Neuron (in vitro differentiated cells): Measurements from ENCODE around the gene IRF1.
"Not testable (repeated sequence)": the region's sequence is repeated elsewhere in the genome, so short reads cannot be mapped to it uniquely, and the experiment has no call there.

Experiments used
- H2AFZ ChIP-seq: one replicate; pipeline ENCODE4 v1.6.1; 2013; ENCODE audit warnings: low read depth, mild to moderate bottlenecking, inconsistent platforms, low read length, moderate library complexity
- H3K27me3 ChIP-seq: one replicate; pipeline ENCODE4 v1.6.1; 2013; ENCODE audit warnings: low read length; ENCODE audit not compliant: insufficient read depth
- H3K36me3 ChIP-seq: one replicate; pipeline ENCODE4 v1.6.1; 2013; ENCODE audit warnings: low read length; ENCODE audit not compliant: insufficient read depth
- H3K4me1 ChIP-seq: one replicate; pipeline ENCODE4 v1.6.1; 2013; ENCODE audit warnings: low read length; ENCODE audit not compliant: insufficient read depth
- H3K4me3 ChIP-seq: 2 replicates; pipeline ENCODE4 v1.5.1; 2013; ENCODE audit warnings: mild to moderate bottlenecking, low read length, moderate library complexity
- H3K9me3 ChIP-seq: one replicate; pipeline ENCODE4 v1.6.1; 2013; ENCODE audit warnings: low read length

The IRF1 gene

DNA sequence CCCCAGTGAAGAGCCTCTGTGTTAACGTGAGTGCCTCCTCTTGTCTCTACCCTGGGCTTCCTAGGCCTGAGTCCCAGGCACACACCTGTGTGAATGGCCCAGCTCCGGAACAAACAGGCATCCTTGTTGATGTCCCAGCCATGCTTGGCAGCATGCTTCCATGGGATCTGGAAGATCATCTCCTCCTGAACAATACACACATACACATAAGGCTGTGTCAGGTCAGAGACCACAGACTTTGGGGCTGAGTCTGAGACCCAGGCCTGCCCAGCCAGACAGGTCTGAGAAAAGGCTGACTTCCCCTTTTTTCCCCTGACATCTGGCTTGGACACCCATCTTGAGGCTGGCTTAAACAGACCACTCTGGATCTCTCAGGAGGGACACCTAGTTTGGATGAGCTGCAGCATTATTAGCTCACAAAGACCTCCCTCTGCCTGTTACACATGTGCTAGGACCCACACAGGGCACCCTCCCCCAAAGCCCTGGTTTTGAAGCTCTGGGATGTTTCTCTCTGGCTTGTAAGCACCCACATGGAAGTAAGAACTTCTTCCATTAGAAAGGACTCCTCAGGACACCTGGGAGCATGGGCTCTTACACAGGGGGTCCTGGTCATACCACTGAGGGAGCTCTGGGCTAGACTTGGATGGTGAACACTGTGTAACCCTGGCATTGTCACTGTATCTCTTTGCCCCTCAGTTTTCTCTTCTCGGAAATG lies 2.6 kb downstream of the IRF1 start:
- peaks cover 11% of the 10 kb centered on the region for H3K4me1 ChIP-seq
- H3K9me3 ChIP-seq, result no peaks in the 10 kb centered on the region
- H2AFZ ChIP-seq, result no peak overlapping the region
- peaks cover 35% of the 10 kb centered on the region for H3K36me3 ChIP-seq
- H3K27me3 ChIP-seq, result peaks cover 13% of the 10 kb centered on the region
- H3K4me3 ChIP-seq, result no peak overlapping the region

DNA sequence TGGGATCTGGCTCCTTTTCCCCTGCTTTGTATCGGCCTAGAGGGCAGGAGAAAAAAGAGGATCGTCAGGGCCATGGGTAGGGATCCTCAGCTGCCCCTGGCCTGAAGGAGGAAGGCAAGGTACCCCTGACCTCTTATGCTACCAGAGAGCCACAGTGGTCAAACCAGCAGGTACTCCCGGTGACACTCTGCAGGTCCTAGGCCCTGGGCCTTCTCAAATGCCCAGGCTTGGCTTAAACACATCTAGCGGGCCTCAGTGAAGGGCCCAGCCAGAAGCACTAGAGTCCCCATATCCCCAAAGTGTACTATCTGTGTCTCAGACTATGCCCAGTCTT lies 3.5 kb downstream of the IRF1 start:
- Histone ChIP-seq H3K4me3 (no peak overlapping the region), H2AFZ (no peak overlapping the region), H3K36me3 (peaks cover 35% of the 10 kb centered on the region), H3K9me3 (no peaks in the 10 kb centered on the region), H3K27me3 (peaks cover 8% of the 10 kb centered on the region), H3K4me1 (peaks cover 11% of the 10 kb centered on the region)

DNA sequence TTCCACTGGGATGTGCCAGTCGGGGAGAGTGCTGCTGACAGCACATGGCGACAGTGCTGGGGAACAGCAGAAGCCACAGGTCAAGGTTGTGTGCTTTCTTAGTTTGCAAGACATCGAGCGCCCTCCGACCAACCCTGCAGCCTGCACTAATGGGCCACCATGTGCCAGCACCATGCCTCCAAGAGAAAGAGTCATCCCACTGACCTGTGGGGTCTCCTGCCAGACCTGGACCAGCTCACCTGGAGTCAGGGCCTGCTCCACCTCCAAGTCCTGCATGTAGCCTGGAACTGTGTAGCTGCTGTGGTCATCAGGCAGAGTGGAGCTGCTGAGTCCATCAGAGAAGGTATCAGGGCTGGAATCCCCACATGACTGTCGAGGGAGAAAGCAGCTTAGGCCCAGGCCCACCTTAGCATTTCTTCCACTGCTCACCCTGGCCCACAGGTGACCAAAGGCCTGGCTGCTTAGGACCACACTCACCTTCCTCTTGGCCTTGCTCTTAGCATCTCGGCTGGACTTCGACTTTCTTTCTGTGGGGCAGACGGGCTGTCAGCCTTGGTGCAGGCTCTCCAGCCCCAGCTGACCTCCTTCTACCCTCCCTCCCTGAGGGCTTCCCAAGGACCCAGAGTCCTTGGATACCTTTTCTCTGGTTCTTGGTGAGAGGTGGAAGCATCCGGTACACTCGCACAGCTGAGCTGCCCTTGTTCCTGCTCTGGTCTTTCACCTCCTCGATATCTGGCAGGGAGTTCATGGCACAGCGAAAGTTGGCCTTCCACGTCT lies 4.1 kb downstream of the IRF1 start:
- H2AFZ ChIP-seq, result no peak overlapping the region
- H3K27me3 ChIP-seq, result peaks cover 2% of the 10 kb centered on the region
- peaks cover 11% of the 10 kb centered on the region for H3K4me1 ChIP-seq
- H3K4me3 ChIP-seq, result no peak overlapping the region
- H3K36me3 ChIP-seq, result peaks cover 35% of the 10 kb centered on the region
- no peaks in the 10 kb centered on the region for H3K9me3 ChIP-seq

DNA sequence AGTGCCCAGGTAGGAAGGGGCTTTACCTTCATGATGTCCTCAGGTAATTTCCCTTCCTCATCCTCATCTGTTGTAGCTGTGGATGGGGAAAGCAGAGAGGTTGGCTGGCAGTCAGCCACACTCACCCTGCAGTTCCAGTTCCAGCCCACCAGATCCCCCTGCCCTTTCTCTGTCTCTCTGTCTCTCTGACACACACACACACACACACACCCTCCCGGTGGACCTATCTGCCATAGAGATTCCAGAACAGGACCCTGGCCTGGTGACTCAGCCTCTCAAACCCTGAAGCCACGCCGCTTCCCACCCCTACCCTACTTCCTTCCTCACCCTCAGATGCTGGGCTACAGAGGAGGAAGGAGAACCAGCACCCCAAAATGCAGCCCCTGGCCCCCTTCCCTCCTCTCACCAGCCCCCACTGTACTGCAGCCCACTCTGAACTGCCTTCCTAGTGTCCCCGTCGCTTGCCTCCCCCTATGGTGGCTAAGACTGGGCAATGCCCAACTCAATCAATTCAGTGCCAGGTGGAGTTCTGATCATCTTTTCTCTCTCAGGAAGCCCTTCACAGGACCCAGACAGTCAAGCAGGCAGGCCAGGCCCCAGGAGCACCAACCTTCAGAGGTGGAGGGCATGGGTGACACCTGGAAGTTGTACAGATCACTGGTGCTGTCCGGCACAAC lies 4.8 kb downstream of the IRF1 start:
- no peak overlapping the region for H2AFZ ChIP-seq
- H3K9me3 ChIP-seq, result no peaks in the 10 kb centered on the region
- peaks cover 7% of the 10 kb centered on the region for H3K4me1 ChIP-seq
- H3K36me3 ChIP-seq, result peaks cover 35% of the 10 kb centered on the region
- no peak overlapping the region for H3K4me3 ChIP-seq
- H3K27me3 ChIP-seq, result no peaks in the 10 kb centered on the region

DNA sequence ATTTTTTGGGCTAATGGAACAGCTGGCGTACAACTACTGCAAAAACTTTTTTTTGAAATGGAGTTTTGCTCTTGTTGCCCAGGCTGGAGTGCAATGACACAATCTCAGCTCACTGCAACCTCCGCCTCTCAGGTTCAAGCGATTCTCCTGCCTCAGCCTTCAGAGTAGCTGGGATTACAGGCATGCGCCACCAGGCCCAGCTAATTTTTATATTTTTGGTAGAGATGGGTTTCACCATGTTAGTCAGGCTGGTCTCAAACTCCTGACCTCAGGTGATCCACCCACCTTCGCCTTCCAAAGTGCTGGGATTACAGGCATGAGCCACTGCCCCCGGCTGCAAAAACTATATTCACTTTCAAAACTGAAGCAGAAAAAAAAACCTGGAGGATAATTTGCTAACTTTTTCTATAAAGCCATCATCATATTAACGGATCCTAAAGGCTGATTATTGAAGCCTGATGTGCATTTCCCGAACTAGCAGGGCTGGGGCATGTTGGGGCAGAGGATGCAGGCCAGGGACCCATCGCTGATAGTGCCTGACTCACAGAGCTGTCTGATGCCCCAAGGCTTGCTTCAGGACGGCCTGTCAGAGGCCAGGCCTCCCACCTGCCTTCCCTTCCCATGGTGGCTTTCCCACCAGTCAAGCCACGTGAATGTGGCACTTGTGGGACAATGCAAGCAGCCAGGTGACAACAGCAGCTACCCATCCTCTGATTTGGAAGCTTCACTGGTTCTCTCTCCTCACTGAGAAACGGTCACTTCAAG lies 5.5 kb downstream of the IRF1 start:
- H3K27me3 ChIP-seq, H3K9me3 ChIP-seq, H3K4me3 ChIP-seq, H2AFZ ChIP-seq, H3K4me1 ChIP-seq: not testable (repeated sequence)
- H3K36me3 ChIP-seq, result peaks cover 35% of the 10 kb centered on the region

DNA sequence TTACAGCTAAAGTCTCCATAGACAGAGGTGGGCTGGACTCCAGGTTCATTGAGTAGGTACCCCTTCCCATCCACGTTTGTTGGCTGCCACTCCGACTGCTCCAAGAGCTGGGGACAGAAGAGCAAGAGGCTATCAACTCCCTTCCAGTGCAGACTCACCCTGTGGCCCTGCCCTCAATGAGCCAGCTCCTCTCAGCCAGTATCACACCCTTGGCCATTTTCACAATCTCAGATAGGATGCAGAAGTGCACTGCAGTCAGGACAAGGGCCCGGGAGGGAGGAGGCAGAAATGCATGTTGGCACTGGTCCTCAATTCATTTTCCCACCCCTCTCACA lies 6.2 kb downstream of the IRF1 start:
- Histone ChIP-seq H3K4me3 (no peak overlapping the region), H3K4me1 (no peaks in the 10 kb centered on the region), H3K27me3 (no peaks in the 10 kb centered on the region), H2AFZ (no peak overlapping the region), H3K9me3 (no peaks in the 10 kb centered on the region), H3K36me3 (peaks cover 35% of the 10 kb centered on the region)

DNA sequence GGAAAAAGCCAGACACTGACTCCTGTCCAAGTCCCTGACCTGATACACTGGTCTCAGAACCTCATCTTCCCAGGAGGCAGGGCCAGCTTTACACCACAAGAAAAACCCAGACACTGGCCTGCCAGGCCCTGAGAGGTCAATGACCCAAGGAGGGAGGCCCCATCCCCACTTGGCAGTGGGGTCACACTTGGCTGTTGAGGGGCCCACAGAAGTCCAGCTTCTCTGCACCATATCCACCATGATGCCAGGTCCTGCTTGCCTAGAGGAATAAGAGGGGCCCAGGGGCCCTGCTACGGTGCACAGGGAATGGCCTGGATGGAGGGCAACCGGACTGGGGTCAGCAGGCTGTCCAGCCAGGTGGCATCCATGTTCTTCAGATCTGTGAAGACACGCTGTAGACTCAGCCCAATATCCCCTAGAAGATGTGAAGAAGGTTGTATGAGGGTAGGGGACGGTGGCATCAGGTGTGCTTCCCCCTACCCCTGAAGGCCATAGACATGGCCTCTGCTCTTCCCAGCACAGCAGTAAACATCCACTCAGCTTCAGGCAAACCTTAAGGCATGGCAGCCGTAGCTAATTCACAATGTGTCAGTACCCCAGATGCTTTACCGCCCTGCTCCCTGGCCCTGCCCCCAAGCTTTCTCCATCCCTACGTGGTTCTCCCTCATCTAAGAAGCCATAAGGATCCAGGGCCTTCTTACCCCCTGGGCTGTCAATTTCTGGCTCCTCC lies 6.7 kb downstream of the IRF1 start:
- Histone ChIP-seq H3K9me3 (no peaks in the 10 kb centered on the region), H3K36me3 (peaks cover 35% of the 10 kb centered on the region), H2AFZ (no peak overlapping the region), H3K4me3 (no peak overlapping the region), H3K4me1 (no peaks in the 10 kb centered on the region), H3K27me3 (no peaks in the 10 kb centered on the region)

DNA sequence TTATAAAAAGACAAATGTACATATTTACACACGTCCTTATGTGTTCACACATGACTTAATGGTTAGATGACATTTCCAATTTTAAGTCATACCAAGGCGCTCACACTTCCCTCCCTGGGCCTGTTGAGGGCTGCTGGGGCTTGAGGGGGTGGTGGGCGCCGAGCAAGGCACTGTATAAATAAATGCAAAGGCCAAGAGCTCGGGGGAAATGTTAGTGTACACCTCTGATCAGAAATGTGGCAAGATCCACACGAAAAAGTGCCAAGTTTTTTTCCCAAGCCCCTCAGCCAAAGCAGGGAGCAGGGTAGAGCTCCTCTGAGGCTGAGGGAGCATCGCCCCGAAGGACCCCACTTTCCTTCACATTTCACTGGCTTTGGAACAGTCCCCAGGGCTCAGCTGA lies 7.5 kb downstream of the IRF1 start:
- Histone ChIP-seq H2AFZ (no peak overlapping the region), H3K27me3 (no peaks in the 10 kb centered on the region), H3K4me1 (no peaks in the 10 kb centered on the region), H3K9me3 (no peaks in the 10 kb centered on the region), H3K4me3 (no peak overlapping the region), H3K36me3 (peaks cover 35% of the 10 kb centered on the region)

DNA sequence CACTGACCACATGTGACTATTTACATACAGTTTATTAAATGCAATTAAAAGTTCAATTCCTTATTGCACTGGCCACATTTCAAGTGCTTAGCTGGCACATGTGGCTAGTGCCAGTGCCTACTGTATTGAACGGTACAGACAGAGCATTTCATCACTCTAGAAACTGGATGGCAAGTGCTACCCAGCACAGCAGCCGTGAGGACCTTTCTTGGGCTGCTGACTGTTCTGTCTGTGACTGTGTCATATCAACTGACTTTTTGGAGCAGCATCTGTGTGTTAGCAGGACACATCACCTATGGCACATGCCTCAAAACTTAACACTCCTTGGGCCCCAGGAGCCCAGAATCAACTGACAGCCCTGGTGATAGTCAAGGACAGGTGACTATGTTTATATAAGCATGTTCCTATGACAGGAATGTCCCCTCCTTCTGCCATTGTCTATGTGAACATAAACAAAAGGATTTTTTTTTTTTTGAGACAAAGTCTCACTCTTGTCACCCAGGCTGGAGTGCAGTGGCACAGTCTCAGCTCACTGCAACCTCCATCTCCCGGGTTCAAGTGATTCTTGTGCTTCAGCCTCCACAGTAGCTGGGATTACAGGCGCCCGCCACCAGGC lies 8.9 kb downstream of the IRF1 start:
- Histone ChIP-seq H3K4me3 (no peak overlapping the region), H3K27me3 (no peaks in the 10 kb centered on the region), H3K4me1 (no peaks in the 10 kb centered on the region), H2AFZ (no peak overlapping the region), H3K9me3 (no peaks in the 10 kb centered on the region), H3K36me3 (peaks cover 32% of the 10 kb centered on the region)

DNA sequence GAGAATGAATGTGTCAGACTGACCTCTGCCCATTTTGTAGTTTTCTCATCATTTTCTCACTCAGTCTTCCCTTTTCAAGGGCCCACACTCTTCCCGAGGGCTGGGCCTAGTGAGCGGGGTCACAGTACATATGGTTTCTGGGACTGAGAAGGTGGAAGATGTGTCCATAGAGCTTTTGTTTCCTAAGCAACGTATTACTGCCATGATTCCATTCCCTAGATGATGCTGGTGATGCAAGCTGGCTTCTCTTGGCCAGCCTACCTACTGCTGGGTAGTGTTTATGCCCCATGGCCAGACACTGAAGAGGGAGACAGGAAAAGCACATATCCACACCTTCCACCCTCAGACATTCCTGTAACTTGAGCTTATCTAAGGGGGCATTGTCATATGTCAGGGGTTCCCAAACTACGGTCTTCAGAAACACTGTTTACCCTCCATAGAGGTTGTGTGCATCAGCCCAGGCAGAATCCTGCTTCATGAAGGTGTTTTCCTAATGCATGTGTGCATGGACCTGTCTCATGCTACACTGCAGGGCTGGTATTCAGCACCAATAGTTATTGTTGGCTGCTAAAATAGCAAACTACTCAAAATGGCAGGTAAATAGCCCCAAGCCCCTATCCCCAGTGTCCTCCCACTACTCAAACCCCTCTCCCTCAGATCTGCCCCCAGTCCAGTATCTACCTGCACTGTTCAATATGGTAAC lies 9.5 kb downstream of the IRF1 start:
- Histone ChIP-seq H3K4me1 (no peaks in the 10 kb centered on the region), H3K27me3 (no peaks in the 10 kb centered on the region), H3K4me3 (no peak overlapping the region), H3K36me3 (peaks cover 26% of the 10 kb centered on the region), H3K9me3 (no peaks in the 10 kb centered on the region), H2AFZ (no peak overlapping the region)

DNA sequence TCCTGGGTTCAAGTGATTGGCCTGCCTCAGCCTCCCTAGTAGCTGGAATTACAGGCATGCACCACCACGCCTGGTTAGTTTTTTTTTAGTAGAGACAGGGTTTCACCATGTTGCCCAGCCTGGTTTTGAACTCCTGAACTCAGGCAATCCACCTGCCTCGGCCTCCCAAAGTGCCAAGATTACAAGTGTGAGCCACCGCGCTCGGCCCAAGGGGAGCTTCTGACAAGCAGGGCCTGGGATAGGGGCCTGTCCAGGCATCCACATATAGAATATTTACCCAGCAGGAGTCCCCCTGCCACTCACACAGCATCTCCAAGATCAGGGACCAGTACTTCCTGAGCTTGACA lies 10.1 kb downstream of the IRF1 start:
- H3K36me3 ChIP-seq, result peaks cover 21% of the 10 kb centered on the region

DNA sequence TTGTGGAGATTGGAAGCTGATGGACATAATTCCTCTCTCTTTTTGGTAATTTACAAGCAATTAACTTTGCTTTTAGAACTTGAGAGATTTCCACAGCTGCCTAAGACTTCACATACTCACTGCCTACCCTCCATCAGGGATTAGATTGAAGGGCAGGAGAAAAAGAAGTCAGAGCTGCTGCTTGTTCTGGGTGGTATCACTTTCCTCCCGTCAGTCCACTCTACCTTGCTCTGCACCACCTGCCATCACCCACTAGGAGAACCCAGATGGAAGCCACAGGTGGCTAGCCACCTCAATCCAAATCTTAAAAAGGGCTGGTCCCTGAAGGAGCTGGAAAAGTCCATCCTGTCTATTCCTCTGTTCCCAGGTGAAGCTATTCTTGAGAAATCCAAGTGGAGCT lies 10.5 kb downstream of the IRF1 start:
- H3K4me3 ChIP-seq, result no peak overlapping the region
- H2AFZ ChIP-seq, result no peak overlapping the region
- H3K4me1 ChIP-seq, result no peaks in the 10 kb centered on the region
- peaks cover 16% of the 10 kb centered on the region for H3K36me3 ChIP-seq
- no peaks in the 10 kb centered on the region for H3K27me3 ChIP-seq
- no peaks in the 10 kb centered on the region for H3K9me3 ChIP-seq

More for the DNA sequence above, 10.1 kb downstream of the IRF1 start:
- H3K4me1 ChIP-seq, result no peaks in the 10 kb centered on the region
- no peaks in the 10 kb centered on the region for H3K27me3 ChIP-seq
- no peaks in the 10 kb centered on the region for H3K9me3 ChIP-seq
- H3K4me3 ChIP-seq, result no peak overlapping the region
- H2AFZ ChIP-seq, result no peak overlapping the region
